Heart left ventricle (tissue), 13 donors: ENCODE results near the gene RRAS.

Experiments
- CTCF ChIP-seq, 12 donors: fragments of 200-600 bp; sonication (generic) in 4 of 12; IDR thresholded peaks; one replicate each; pipeline versions ENCODE4 v1.5.0 to v1.8.0; 2018 to 2022; ENCODE audit warnings: antibody characterized with exemption in 12 of 12, mild to moderate bottlenecking in 5 of 12
- POLR2A ChIP-seq, 2 donors: fragments of 450-650 bp; IDR thresholded peaks; one replicate each; pipeline ENCODE4 v1.6.1; 2017; ENCODE audit warnings: antibody characterized with exemption in 2 of 2, mild to moderate bottlenecking in 2 of 2, moderate library complexity in 2 of 2
- donor health status: ischemic (EF 13 %, LVEDD 7.1; RV severe dilation, severe dysfunction).
- donor health status: DM: no; HTN: yes; CAD: no.
- donor health status: DM: no; HTN: no; CAD: no.
- donor health status: ischemic (EF 25% LVEDD 6.9; RV normal size, moderate dysfunction).
- donor health status: ischemic (EF 25% LVEDD 5.7; RV mildly dilated, moderate dysfunction).
- donor health status: ischemic (EF 35%, LVEDD 5.7; RV mildly dilated, moderate dysfunction).
- donor health status: nonischemic (EF 11% LVEDD 7.7; RV severe dilation, severe dysfunction).
- donor health status: DM: yes; HTN: yes; CAD: no.
- donor health status: PGD.
- donor health status: ischemic (EF 29% LVEDD 5.4; RV normal size, mild dysfunction).
- donor health status: nonischemic (EF 23%, LVEDD 6.1; RV moderate dilation, normal function).

DNA sequence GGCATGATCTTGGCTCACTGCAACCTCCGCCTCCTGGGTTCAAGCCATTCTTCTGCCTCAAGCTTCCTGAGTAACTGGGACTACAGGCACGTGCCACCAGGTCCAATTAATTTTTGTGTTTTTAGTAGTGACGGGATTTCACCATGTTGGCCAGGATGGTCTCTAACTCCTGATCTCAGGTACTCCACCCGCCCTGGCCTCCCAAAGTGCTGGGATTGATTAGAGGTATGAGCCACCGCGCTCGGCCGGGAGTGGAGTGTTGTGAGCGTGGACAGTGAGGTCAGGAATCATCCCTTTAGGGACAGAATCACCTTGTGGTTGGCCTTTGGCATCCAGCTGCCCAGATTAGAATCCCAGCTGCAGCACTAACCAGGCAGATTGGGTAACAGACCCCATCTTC is 10.3 kb downstream of the RRAS start:
- no peak for TF ChIP-seq CTCF (IDR thresholded peaks at IDR 0.05)
- TF ChIP-seq POLR2A (IDR thresholded peaks at IDR 0.05), result no peak
